ENCODE measurements around the gene TBX2.

- TF ChIP-seq CTCF (conservative IDR thresholded peaks at IDR 0.05; ENCODE audit: low read length) (no peak), EZH2phosphoT487 (IDR thresholded peaks at IDR 0.05; ENCODE audit: borderline replicate concordance) (no peak)
Observed at GRCh38 chr17:61412860-61413660, 13.4 kb downstream of the TBX2 start.
